Ascending aorta (tissue), 2 donors: Measurements from ENCODE around the gene EIF2S1. TPM values are rescaled to one million over a fixed set of nuclear protein-coding genes. Genes with fewer than 3 reads are reported as not detected.

ENCODE experiments used
- DNase-seq, 2 donors: peaks; one replicate each; pipeline ENCODE4 v3.0.0-alpha.2; 2019; ENCODE audit warnings: low spot score in 2 of 2
- H3K27ac ChIP-seq, 2 donors: fragments of 200-600 bp; sonication (generic); one replicate each; pipeline ENCODE4 v1.5.1; 2016 to 2017; ENCODE audit warnings: mild to moderate bottlenecking in 1 of 2
- H3K27me3 ChIP-seq: fragments of 200-600 bp; sonication (generic); one replicate; pipeline ENCODE4 v1.5.1; 2017
- H3K36me3 ChIP-seq, 2 donors: fragments of 200-600 bp; sonication (generic); one replicate each; pipeline ENCODE4 v1.5.1; 2016
- H3K4me1 ChIP-seq, 2 donors: fragments of 200-600 bp; sonication (generic); one replicate each; pipeline ENCODE4 v1.5.1; 2016 to 2017; ENCODE audit warnings: mild to moderate bottlenecking in 1 of 2
- H3K4me3 ChIP-seq, 2 donors: fragments of 200-600 bp; sonication (generic); one replicate each; pipeline ENCODE4 v1.5.1; 2016 to 2017; ENCODE audit warnings: mild to moderate bottlenecking in 1 of 2
- H3K9me3 ChIP-seq, 2 donors: fragments of 200-600 bp; sonication (generic); one replicate each; pipeline ENCODE4 v1.5.1; 2016
- intact Hi-C: fragments of 100-400 bp; cut with DNase I; formaldehyde crosslinking; loops from one replicate; pipeline ENCODE4 v1.15.1; 2023
- total RNA-seq: library from RNA; depleted of rRNA; stranded (reverse); fragments of >200 nt; gene quantifications from one replicate; pipeline ENCODE4 v1.1.0, GENCODE V29; 2016
- TF ChIP-seq, protein P1 (sequence below), 3 experiments: fragments of 200-600 bp in 2 of 3; fragments of 450-650 bp in 1 of 3; sonication (generic) in 2 of 3; IDR thresholded peaks; one replicate each; pipeline ENCODE4 v1.5.1; 2016 to 2019; ENCODE audit warnings: antibody characterized with exemption in 3 of 3, mild to moderate bottlenecking in 1 of 3, moderate library complexity in 1 of 3

The EIF2S1 gene
- total RNA-seq, 1 donor from 2014 or later: 55.1 TPM

GRCh38 chr14:67365476-67365875 lies 5.3 kb downstream of the EIF2S1 start:
- Histone ChIP-seq H3K9me3 (no peaks in the 10 kb centered on the region), H3K27me3 (no peaks in the 10 kb centered on the region), H3K27ac (no peak overlapping the region), H3K4me1 (peaks cover 0 to 21% of the 10 kb centered on the region in 2 donors), H3K36me3 (peaks cover 45 to 59% of the 10 kb centered on the region in 2 donors), H3K4me3 (no peak overlapping the region)
- intact Hi-C loops: no loop called here
- no peak for DNase-seq
- TF ChIP-seq, protein P1, sequence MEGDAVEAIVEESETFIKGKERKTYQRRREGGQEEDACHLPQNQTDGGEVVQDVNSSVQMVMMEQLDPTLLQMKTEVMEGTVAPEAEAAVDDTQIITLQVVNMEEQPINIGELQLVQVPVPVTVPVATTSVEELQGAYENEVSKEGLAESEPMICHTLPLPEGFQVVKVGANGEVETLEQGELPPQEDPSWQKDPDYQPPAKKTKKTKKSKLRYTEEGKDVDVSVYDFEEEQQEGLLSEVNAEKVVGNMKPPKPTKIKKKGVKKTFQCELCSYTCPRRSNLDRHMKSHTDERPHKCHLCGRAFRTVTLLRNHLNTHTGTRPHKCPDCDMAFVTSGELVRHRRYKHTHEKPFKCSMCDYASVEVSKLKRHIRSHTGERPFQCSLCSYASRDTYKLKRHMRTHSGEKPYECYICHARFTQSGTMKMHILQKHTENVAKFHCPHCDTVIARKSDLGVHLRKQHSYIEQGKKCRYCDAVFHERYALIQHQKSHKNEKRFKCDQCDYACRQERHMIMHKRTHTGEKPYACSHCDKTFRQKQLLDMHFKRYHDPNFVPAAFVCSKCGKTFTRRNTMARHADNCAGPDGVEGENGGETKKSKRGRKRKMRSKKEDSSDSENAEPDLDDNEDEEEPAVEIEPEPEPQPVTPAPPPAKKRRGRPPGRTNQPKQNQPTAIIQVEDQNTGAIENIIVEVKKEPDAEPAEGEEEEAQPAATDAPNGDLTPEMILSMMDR (IDR thresholded peaks at IDR 0.05): no peak

GRCh38 chr14:67370830-67371229 lies 10.7 kb downstream of the EIF2S1 start:
- no peaks in the 10 kb centered on the region for H3K4me1 ChIP-seq
- no peak for DNase-seq
- H3K4me3 ChIP-seq: no peak overlapping the region
- H3K36me3 ChIP-seq: peaks cover 67 to 80% of the 10 kb centered on the region in 2 donors
- H3K9me3 ChIP-seq: no peaks in the 10 kb centered on the region
- intact Hi-C loops: no loop called here
- TF ChIP-seq, protein P1 (IDR thresholded peaks at IDR 0.05): no peak
- H3K27ac ChIP-seq: no peak overlapping the region
- no peaks in the 10 kb centered on the region for H3K27me3 ChIP-seq

DNA sequence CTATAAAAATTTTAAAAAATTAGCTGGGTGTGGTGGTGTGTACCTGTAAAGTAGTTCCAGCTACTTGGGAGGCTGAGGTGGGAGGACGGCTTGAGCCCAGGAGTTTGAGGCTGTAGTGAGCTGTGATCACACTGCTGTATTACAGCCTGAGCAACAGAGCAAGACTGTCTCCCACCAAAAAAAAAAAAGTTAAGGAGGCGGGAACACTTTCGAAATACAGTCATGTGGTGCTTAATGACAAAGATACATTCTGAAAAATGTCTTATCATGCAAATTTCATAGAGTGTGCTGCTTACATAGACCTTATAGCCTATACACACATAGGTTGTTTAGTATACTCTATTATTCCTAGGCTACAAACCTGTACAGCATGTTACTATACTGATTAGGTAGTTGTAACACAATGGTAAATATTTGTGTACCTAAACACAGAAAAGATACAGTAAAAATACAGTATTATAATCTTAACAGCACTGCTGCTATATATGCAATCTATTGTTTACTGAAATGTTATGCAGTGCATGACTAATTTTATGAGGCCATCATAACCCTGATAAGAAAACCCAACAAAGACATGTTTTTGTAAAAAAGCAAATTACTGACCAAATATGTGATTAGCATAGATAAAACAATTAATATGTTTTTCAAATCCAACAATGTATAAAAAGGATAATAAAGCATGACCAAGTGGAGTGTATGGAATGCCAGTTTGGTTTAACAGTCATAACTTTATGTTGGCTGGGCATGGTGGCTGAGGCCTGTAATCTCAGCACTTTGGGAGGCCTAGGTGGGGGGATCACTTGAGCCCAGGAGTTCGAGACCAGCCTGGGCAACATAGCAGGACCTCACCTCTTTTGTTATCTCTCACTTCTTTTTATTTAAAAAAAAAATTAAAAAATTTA lies 11.4 kb downstream of the EIF2S1 start:
- no peaks in the 10 kb centered on the region for H3K4me1 ChIP-seq
- DNase-seq: no peak
- H3K4me3 ChIP-seq: no peak overlapping the region
- peaks cover 63 to 80% of the 10 kb centered on the region in 2 donors for H3K36me3 ChIP-seq
- no peak overlapping the region for H3K27ac ChIP-seq
- H3K27me3 ChIP-seq: no peaks in the 10 kb centered on the region
- intact Hi-C loops: no loop called here
- H3K9me3 ChIP-seq: no peaks in the 10 kb centered on the region
- TF ChIP-seq, protein P1 (IDR thresholded peaks at IDR 0.05): no peak

- no peaks in the 10 kb centered on the region for H3K27me3 ChIP-seq
- H3K4me3 ChIP-seq: no peak overlapping the region
- H3K27ac ChIP-seq: no peak overlapping the region
- H3K9me3 ChIP-seq: no peaks in the 10 kb centered on the region
- TF ChIP-seq, protein P1 (IDR thresholded peaks at IDR 0.05): no peak
- intact Hi-C loops: no loop called here
- H3K4me1 ChIP-seq: no peaks in the 10 kb centered on the region
- H3K36me3 ChIP-seq: peaks cover 61 to 80% of the 10 kb centered on the region in 2 donors
- no peak for DNase-seq
Measured at GRCh38 chr14:67372833-67373232, 12.7 kb downstream of the EIF2S1 start.

GRCh38 chr14:67373347-67373746 lies 13.2 kb downstream of the EIF2S1 start:
- intact Hi-C loops: no loop called here
- no peaks in the 10 kb centered on the region for H3K27me3 ChIP-seq
- TF ChIP-seq, protein P1 (IDR thresholded peaks at IDR 0.05): no peak
- H3K9me3 ChIP-seq: no peaks in the 10 kb centered on the region
- H3K27ac ChIP-seq: no peak overlapping the region
- no peak for DNase-seq
- H3K4me1 ChIP-seq: no peaks in the 10 kb centered on the region
- H3K36me3 ChIP-seq: peaks cover 59 to 80% of the 10 kb centered on the region in 2 donors
- no peak overlapping the region for H3K4me3 ChIP-seq
